ENCODE data around the gene A4GNT. TPM values are rescaled to one million over a fixed set of nuclear protein-coding genes. Genes with fewer than 3 reads are reported as not detected.

A4GNT gene
- total RNA-seq, 1 donor from 2014 or later, result not detected

DNA sequence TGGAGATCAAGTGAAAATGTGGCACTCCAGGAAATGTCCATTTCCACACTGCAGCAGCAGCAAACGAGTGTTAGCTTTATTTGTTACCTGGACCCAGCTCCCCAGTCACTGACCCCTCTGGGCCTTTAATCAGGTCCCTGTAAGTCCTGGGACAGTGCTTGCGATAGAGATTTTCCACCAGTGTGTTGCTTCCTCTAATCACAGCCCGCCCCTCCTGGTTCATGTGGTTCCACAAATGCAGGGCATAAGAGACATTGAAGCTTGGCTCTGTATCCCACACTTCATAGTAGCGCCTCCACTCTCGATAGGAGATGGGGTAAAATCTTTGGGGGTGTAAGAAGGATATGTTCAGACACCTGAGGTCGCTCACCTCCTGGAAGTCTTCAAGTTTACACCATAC lies 8.0 kb downstream of the A4GNT start:
- H3K79me2 ChIP-seq (ENCODE audit: low read depth), result no peaks in the 10 kb centered on the region
- no peak overlapping the region for H3K9ac ChIP-seq
- H3K4me3 Mint-ChIP-seq, result no peak overlapping the region
- H3K27me3 Mint-ChIP-seq (ENCODE audit: insufficient read depth, low read depth), result peaks cover 2% of the 10 kb centered on the region
- H3K4me3 ChIP-seq, result no peak overlapping the region
- H3K4me1 Mint-ChIP-seq, result peaks cover 8% of the 10 kb centered on the region
- no peak for TF ChIP-seq EZH2 (IDR thresholded peaks at IDR 0.05)
- no peak for TF ChIP-seq EZH2phosphoT487 (IDR thresholded peaks at IDR 0.05)
- TF ChIP-seq, protein P1, sequence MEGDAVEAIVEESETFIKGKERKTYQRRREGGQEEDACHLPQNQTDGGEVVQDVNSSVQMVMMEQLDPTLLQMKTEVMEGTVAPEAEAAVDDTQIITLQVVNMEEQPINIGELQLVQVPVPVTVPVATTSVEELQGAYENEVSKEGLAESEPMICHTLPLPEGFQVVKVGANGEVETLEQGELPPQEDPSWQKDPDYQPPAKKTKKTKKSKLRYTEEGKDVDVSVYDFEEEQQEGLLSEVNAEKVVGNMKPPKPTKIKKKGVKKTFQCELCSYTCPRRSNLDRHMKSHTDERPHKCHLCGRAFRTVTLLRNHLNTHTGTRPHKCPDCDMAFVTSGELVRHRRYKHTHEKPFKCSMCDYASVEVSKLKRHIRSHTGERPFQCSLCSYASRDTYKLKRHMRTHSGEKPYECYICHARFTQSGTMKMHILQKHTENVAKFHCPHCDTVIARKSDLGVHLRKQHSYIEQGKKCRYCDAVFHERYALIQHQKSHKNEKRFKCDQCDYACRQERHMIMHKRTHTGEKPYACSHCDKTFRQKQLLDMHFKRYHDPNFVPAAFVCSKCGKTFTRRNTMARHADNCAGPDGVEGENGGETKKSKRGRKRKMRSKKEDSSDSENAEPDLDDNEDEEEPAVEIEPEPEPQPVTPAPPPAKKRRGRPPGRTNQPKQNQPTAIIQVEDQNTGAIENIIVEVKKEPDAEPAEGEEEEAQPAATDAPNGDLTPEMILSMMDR (IDR thresholded peaks at IDR 0.05), result no peak
- no peaks in the 10 kb centered on the region for H3K36me3 ChIP-seq
- H3K9me3 Mint-ChIP-seq, result peaks cover 4% of the 10 kb centered on the region
- no peaks in the 10 kb centered on the region for H3K9me3 ChIP-seq (ENCODE audit: low read depth)
- H3K4me1 ChIP-seq, result peaks cover 10% of the 10 kb centered on the region
- H3K4me2 ChIP-seq, result no peak overlapping the region
- H3K27ac ChIP-seq, result no peak overlapping the region
- H3K27me3 ChIP-seq, result no peaks in the 10 kb centered on the region
- H3K36me3 Mint-ChIP-seq, result no peaks in the 10 kb centered on the region
- no peak overlapping the region for H3K27ac Mint-ChIP-seq
- H2AFZ ChIP-seq (replicated peaks), result no peak overlapping the region
- no peaks in the 10 kb centered on the region for H4K20me1 ChIP-seq (ENCODE audit: low read depth)
- DNase-seq (ENCODE audit: low spot score), result no peak
- no peaks in the 10 kb centered on the region for H3F3A ChIP-seq (ENCODE audit: low read depth)

GRCh38 chr3:138119423-138119766 lies 12.8 kb downstream of the A4GNT start:
- H3K27me3 Mint-ChIP-seq (ENCODE audit: insufficient read depth, low read depth), result peaks cover 6% of the 10 kb centered on the region
- Histone ChIP-seq H3K36me3 (no peaks in the 10 kb centered on the region), H3K9me3 (ENCODE audit: low read depth) (no peaks in the 10 kb centered on the region), H3K4me2 (no peak overlapping the region), H3K4me1 (peaks cover 5% of the 10 kb centered on the region), H3F3A (ENCODE audit: low read depth) (peaks cover 13% of the 10 kb centered on the region), H3K27ac (no peak overlapping the region), H3K79me2 (ENCODE audit: low read depth) (peaks cover 4% of the 10 kb centered on the region), H2AFZ (replicated peaks) (peak overlapping the region; percentile 45), H3K4me3 (no peak overlapping the region), H3K27me3 (no peaks in the 10 kb centered on the region), H4K20me1 (ENCODE audit: low read depth) (no peaks in the 10 kb centered on the region), H3K9ac (no peak overlapping the region)
- no peak overlapping the region for H3K27ac Mint-ChIP-seq
- TF ChIP-seq EZH2phosphoT487 (IDR thresholded peaks at IDR 0.05) (no peak), EZH2 (IDR thresholded peaks at IDR 0.05) (no peak)
- TF ChIP-seq, protein P1 (IDR thresholded peaks at IDR 0.05), result no peak
- H3K9me3 Mint-ChIP-seq, result peaks cover 4% of the 10 kb centered on the region
- peaks cover 6% of the 10 kb centered on the region for H3K4me1 Mint-ChIP-seq
- no peak for DNase-seq (ENCODE audit: low spot score)
- H3K36me3 Mint-ChIP-seq, result no peaks in the 10 kb centered on the region
- no peak overlapping the region for H3K4me3 Mint-ChIP-seq

GRCh38 chr3:138118612-138119422 lies 13.4 kb downstream of the A4GNT start:
- H3K9me3 Mint-ChIP-seq, result peaks cover 2% of the 10 kb centered on the region
- Histone ChIP-seq H2AFZ (replicated peaks) (peak overlapping the region; percentile 45), H3K79me2 (ENCODE audit: low read depth) (peaks cover 10% of the 10 kb centered on the region), H3K9ac (no peak overlapping the region), H3K27ac (no peak overlapping the region), H3K4me2 (no peak overlapping the region), H3K36me3 (no peaks in the 10 kb centered on the region), H3K4me1 (peaks cover 10% of the 10 kb centered on the region), H3K4me3 (no peak overlapping the region), H3K9me3 (ENCODE audit: low read depth) (no peaks in the 10 kb centered on the region), H3K27me3 (no peaks in the 10 kb centered on the region), H4K20me1 (ENCODE audit: low read depth) (no peaks in the 10 kb centered on the region), H3F3A (ENCODE audit: low read depth) (peaks cover 16% of the 10 kb centered on the region)
- no peak for TF ChIP-seq EZH2 (IDR thresholded peaks at IDR 0.05)
- TF ChIP-seq, protein P1 (IDR thresholded peaks at IDR 0.05), result peak; percentile 78
- H3K4me3 Mint-ChIP-seq, result no peak overlapping the region
- peaks cover 11% of the 10 kb centered on the region for H3K4me1 Mint-ChIP-seq
- peak; percentile 77 for DNase-seq (ENCODE audit: low spot score)
- H3K27me3 Mint-ChIP-seq (ENCODE audit: insufficient read depth, low read depth), result peaks cover 6% of the 10 kb centered on the region
- H3K36me3 Mint-ChIP-seq, result no peaks in the 10 kb centered on the region
- H3K27ac Mint-ChIP-seq, result no peak overlapping the region

Measured in neural progenitor cell (in vitro differentiated cells).